Lung (tissue), 12 donors: ENCODE results near the gene JPT2. TPM values are rescaled to one million over a fixed set of nuclear protein-coding genes. Genes with fewer than 3 reads are reported as not detected.
A peak's percentile ranks its signal among the peaks of the same experiment; 100 is the strongest.

Source experiments
- ATAC-seq: fragments of 200-7000 bp; cut with Tn5 transposase; one replicate; pipeline ENCODE4 v1.9.1; 2020; ENCODE audit warnings: moderate number of reproducible peaks; ENCODE audit not compliant: insufficient read depth, low FRiP score
- DNase-seq, 3 donors: peaks; one replicate each; pipeline ENCODE4 v3.0.0-alpha.2; 2013 to 2017
- H3K27ac ChIP-seq, 2 donors: one replicate each; pipeline ENCODE4 v1.5.1; 2013; ENCODE audit warnings: mild to moderate bottlenecking in 2 of 2, moderate library complexity in 2 of 2, control low read depth in 1 of 2, inconsistent platforms in 1 of 2, low read depth in 1 of 2, low read length in 1 of 2
- H3K27me3 ChIP-seq, 3 donors: one replicate each; pipeline ENCODE4 v1.5.1; 2013; ENCODE audit warnings: low read length in 2 of 3; ENCODE audit not compliant: control insufficient read depth in 3 of 3, insufficient read depth in 3 of 3
- H3K36me3 ChIP-seq, 4 donors: one replicate each; pipeline ENCODE4 v1.5.1; 2013; ENCODE audit warnings: low read length in 4 of 4, mild to moderate bottlenecking in 1 of 4, moderate library complexity in 1 of 4; ENCODE audit not compliant: control insufficient read depth in 4 of 4, insufficient read depth in 4 of 4
- H3K4me1 ChIP-seq, 5 donors: one replicate each; pipeline ENCODE4 v1.5.1; 2013; ENCODE audit warnings: low read length in 5 of 5, mild to moderate bottlenecking in 2 of 5, moderate library complexity in 1 of 5; ENCODE audit not compliant: control insufficient read depth in 5 of 5, insufficient read depth in 5 of 5
- H3K4me3 ChIP-seq: one replicate; pipeline ENCODE4 v1.5.1; 2013; ENCODE audit warnings: mild to moderate bottlenecking, control low read depth, moderate library complexity
- H3K9ac ChIP-seq, 2 donors: one replicate each; pipeline ENCODE4 v1.5.1; 2013; ENCODE audit warnings: low read length in 2 of 2, control low read depth in 1 of 2; ENCODE audit not compliant: insufficient read depth in 1 of 2
- H3K9me3 ChIP-seq, 4 donors: one replicate each; pipeline ENCODE4 v1.5.1; 2013; ENCODE audit warnings: low read length in 3 of 4, mild to moderate bottlenecking in 1 of 4, moderate library complexity in 1 of 4; ENCODE audit not compliant: control insufficient read depth in 4 of 4, insufficient read depth in 3 of 4
- WGBS, 2 donors: extraction: QIAGEN DNeasy Blood & Tissue Kit; methylation state at CpG; one replicate each; pipeline ENCODE4 v1.1.7; 2013; 5-methylcytosine and 5-hydroxymethylcytosine counted together
- polyA plus RNA-seq, 2 donors: library from polyadenylated mRNA; stranded (reverse); fragments of 200-250 nt; gene quantifications; one replicate each; pipeline ENCODE4 v1.2.1, GENCODE V29; 2013
- total RNA-seq, 2 donors: library from RNA; depleted of rRNA in 1 of 2; stranded (reverse); fragments of >200 nt in 1 of 2; gene quantifications; one replicate each; pipeline ENCODE4 v1.2.1, GENCODE V29; 2014 to 2021
- TF ChIP-seq, protein P1 (sequence below): IDR thresholded peaks from 2 replicates; pipeline ENCODE4 v1.5.1; 2012; ENCODE audit warnings: mild to moderate bottlenecking; ENCODE audit errors: control extremely low read depth, extremely low read depth
- donor health status: control.
- donor health status: control.
- donor health status: Bipolar disorder and iron deficiency.
- donor health status: healthy.
- donor health status: DM: yes; HTN: yes; CAD: no.

JPT2 gene
- total and polyA plus RNA-seq, 4 donors = 28.7 to 71.9 (median 51.6) TPM

DNA sequence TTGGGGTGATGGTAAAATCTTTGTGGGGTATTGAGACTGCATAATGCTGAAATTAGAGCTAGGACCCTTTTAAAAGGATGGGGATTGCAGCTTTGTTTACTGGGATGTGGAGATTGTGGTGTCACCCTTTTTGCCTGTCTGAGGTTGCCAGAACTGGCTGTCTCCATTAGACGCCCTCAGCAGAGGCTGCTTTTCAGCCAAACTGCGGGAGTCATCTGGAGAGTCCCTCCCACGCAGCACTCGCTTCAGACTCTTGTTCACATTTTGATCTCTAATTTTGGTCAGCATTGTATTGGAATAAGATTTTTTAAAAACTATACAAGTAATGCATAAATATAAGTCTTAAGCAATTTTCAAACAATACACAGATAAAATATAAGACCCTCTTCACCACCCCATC lies 27.9 kb upstream of the JPT2 start:
- Histone ChIP-seq H3K9me3 (no peaks in the 10 kb centered on the region), H3K27me3 (no peaks in the 10 kb centered on the region), H3K9ac (no peak overlapping the region), H3K4me1 (no peaks in the 10 kb centered on the region), H3K4me3 (no peak overlapping the region), H3K27ac (no peak overlapping the region), H3K36me3 (peaks cover 3 to 41% (median 31%) of the 10 kb centered on the region in 4 donors)
- DNase-seq = no peak
- WGBS, 2 donors = 92 to 93% methylated on average over 4 of the region's 4 CpGs
- no peak for ATAC-seq
- TF ChIP-seq, protein P1, sequence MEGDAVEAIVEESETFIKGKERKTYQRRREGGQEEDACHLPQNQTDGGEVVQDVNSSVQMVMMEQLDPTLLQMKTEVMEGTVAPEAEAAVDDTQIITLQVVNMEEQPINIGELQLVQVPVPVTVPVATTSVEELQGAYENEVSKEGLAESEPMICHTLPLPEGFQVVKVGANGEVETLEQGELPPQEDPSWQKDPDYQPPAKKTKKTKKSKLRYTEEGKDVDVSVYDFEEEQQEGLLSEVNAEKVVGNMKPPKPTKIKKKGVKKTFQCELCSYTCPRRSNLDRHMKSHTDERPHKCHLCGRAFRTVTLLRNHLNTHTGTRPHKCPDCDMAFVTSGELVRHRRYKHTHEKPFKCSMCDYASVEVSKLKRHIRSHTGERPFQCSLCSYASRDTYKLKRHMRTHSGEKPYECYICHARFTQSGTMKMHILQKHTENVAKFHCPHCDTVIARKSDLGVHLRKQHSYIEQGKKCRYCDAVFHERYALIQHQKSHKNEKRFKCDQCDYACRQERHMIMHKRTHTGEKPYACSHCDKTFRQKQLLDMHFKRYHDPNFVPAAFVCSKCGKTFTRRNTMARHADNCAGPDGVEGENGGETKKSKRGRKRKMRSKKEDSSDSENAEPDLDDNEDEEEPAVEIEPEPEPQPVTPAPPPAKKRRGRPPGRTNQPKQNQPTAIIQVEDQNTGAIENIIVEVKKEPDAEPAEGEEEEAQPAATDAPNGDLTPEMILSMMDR = no peak

DNA sequence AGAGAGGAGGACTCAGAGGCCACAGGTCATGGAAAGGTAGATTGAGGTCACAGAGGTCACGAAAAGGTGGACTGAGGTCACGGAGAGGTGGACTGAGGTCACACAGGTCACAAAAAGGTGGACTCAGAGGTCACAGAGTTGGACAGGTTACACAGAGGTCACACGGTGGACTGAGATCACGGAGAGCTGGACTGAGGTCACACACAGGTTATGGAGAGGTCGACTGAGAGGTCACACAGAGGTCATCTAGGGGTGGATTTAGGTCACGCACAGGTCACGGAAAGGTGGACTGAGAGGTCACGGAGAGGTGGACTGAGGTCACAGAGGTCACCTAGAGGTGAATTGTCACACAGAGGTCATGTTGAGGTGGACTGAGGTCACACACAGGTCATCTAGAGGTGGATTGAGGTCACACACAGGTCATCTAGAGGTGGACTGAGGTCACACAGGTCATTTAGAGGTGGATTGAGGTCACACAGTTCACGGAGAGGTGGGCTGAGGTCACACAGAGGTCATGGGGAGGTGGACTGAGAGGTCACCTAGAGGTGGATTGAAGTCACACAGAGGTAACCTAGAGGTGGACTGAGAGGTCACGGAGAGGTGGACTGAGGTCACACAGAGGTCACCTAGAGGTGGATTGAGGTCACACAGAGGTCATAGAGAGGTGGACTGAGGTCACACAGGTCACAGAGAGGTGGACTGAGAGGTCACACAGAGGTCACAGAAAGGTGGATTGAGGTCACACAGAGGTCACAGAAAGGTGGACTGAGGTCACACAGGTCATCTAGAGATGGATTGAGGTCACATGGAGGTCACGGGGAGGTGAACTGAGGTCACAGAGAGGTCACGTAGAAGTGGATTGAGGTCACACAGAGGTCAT lies 26.7 kb upstream of the JPT2 start:
- Histone ChIP-seq H3K4me1 (no peaks in the 10 kb centered on the region), H3K27ac (no peak overlapping the region), H3K9me3 (no peaks in the 10 kb centered on the region), H3K36me3 (peaks cover 8 to 42% (median 28%) of the 10 kb centered on the region in 4 donors), H3K9ac (no peak overlapping the region), H3K27me3 (no peaks in the 10 kb centered on the region), H3K4me3 (no peak overlapping the region)
- 96 to 97% methylated on average over 12 of the region's 12 CpGs for WGBS, 2 donors
- DNase-seq (peak; percentile 30 to 56 (median 54)), ATAC-seq (no peak)
- TF ChIP-seq, protein P1 = no peak

DNA sequence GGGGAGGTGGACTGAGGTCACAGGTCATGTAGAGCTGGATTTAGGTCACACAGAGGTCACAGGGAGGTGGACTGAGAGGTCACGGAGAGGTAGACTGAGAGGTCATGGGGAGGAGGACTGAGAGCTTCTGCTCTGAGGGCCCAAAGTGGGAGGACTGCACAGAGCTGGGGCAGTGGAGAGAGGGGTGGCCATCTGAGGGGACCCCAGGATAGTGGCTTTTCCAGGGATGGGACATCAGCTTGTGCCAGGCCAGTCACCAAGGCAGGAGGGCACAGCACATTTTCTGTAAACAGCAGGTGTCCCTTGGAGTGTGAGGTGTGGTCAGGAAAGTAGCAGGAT lies 26.1 kb upstream of the JPT2 start:
- TF ChIP-seq, protein P1 = no peak
- Histone ChIP-seq H3K36me3 (peaks cover 7 to 45% (median 27%) of the 10 kb centered on the region in 4 donors), H3K4me3 (no peak overlapping the region), H3K27ac (no peak overlapping the region), H3K9ac (no peak overlapping the region), H3K4me1 (no peaks in the 10 kb centered on the region), H3K27me3 (no peaks in the 10 kb centered on the region), H3K9me3 (no peaks in the 10 kb centered on the region)
- DNase-seq (peak in 2 of 3 donors; percentile 39 to 58), ATAC-seq (no peak)
- 98 to 100% methylated on average over 1 of the region's 1 CpG for WGBS, 2 donors
